HEK293T (cell line): ENCODE data around the gene MPEG1.

Experiments
- CTCF ChIA-PET: fragments of 350-600 bp; formaldehyde crosslinking; extraction: SDS; loops from one replicate; lab custom pipeline; 2021; ENCODE audit warnings: antibody characterized with exemption, inconsistent platforms; lab: Yijun Ruan, JAX
- POLR2A ChIA-PET: fragments of 350-600 bp; formaldehyde crosslinking; extraction: SDS; loops from one replicate; lab custom pipeline; 2020; ENCODE audit warnings: antibody characterized with exemption, inconsistent platforms; lab: Yijun Ruan, JAX
- DNase-seq: peaks from one replicate; pipeline ENCODE4 v3.0.0; 2012; ENCODE audit warnings: mixed read lengths; ENCODE audit errors: extremely low spot score
- ARNT ChIP-seq: fragments of 450-650 bp; IDR thresholded peaks from 2 replicates; pipeline ENCODE4 v1.6.1; 2017; ENCODE audit warnings: mild to moderate bottlenecking
- BHLHE40 ChIP-seq: fragments of 450-650 bp; IDR thresholded peaks from 2 replicates; pipeline ENCODE4 v1.6.1; 2016; ENCODE audit warnings: mild to moderate bottlenecking, moderate library complexity, borderline replicate concordance
- CTBP1 ChIP-seq: fragments of 450-650 bp; IDR thresholded peaks from 2 replicates; pipeline ENCODE4 v1.6.1; 2016; ENCODE audit warnings: borderline replicate concordance
- ELF4 ChIP-seq: fragments of 450-650 bp; IDR thresholded peaks from 2 replicates; pipeline ENCODE4 v1.6.1; 2017; ENCODE audit warnings: antibody characterized with exemption
- FOXA1 ChIP-seq: fragments of 450-650 bp; IDR thresholded peaks from 2 replicates; pipeline ENCODE4 v1.6.1; 2016; ENCODE audit warnings: mild to moderate bottlenecking
- FOXK2 ChIP-seq: fragments of 450-650 bp; IDR thresholded peaks from 2 replicates; pipeline ENCODE4 v1.6.1; 2016; ENCODE audit warnings: mild to moderate bottlenecking
- FOXM1 ChIP-seq: fragments of 450-650 bp; IDR thresholded peaks from 2 replicates; pipeline ENCODE4 v1.6.1; 2017; ENCODE audit warnings: mild to moderate bottlenecking, borderline replicate concordance
- HDGF ChIP-seq: fragments of 450-650 bp; IDR thresholded peaks from 2 replicates; pipeline ENCODE4 v1.6.1; 2017; ENCODE audit warnings: antibody characterized with exemption, borderline replicate concordance
- L3MBTL2 ChIP-seq: fragments of 450-650 bp; conservative IDR thresholded peaks from 2 replicates; pipeline ENCODE4 v1.6.1; 2016; ENCODE audit warnings: mild to moderate bottlenecking
- LEF1 ChIP-seq: fragments of 450-650 bp; IDR thresholded peaks from 2 replicates; pipeline ENCODE4 v1.6.1; 2017; ENCODE audit warnings: mild to moderate bottlenecking, borderline replicate concordance
- NFRKB ChIP-seq: fragments of 450-650 bp; IDR thresholded peaks from 2 replicates; pipeline ENCODE4 v1.6.1; 2016; ENCODE audit warnings: mild to moderate bottlenecking, moderate library complexity
- PKNOX1 ChIP-seq: fragments of 450-650 bp; IDR thresholded peaks from 2 replicates; pipeline ENCODE4 v1.6.1; 2016
- SP1 ChIP-seq: fragments of 450-650 bp; IDR thresholded peaks from 2 replicates; pipeline ENCODE4 v1.6.1; 2017
- SUZ12 ChIP-seq: fragments of 450-650 bp; IDR thresholded peaks from 2 replicates; pipeline ENCODE4 v1.6.1; 2016; ENCODE audit warnings: mild to moderate bottlenecking
- TARDBP ChIP-seq: fragments of 450-650 bp; IDR thresholded peaks from 2 replicates; pipeline ENCODE4 v1.6.1; 2016
- ZNF384 ChIP-seq: fragments of 450-650 bp; IDR thresholded peaks from 2 replicates; pipeline ENCODE4 v1.6.1; 2016

MPEG1 gene

GRCh38 chr11:59208956-59209355 lies 3.8 kb downstream of the MPEG1 start:
- ChIA-PET CTCF (no interaction called here), POLR2A (no interaction called here)
- no peak for TF ChIP-seq SUZ12
- TF ChIP-seq BHLHE40 = no peak
- no peak for DNase-seq

GRCh38 chr11:59207988-59208451 lies 4.7 kb downstream of the MPEG1 start:
- DNase-seq = peak; percentile 42
- CTCF ChIA-PET = no interaction called here
- POLR2A ChIA-PET = no interaction called here
- no peak for TF ChIP-seq SP1
- no peak for TF ChIP-seq ZNF384
- no peak for TF ChIP-seq HDGF
- TF ChIP-seq CTBP1 = no peak
- no peak for TF ChIP-seq ELF4
- no peak for TF ChIP-seq PKNOX1

- POLR2A ChIA-PET = no interaction called here
- no peak for TF ChIP-seq NFRKB
- no peak for TF ChIP-seq CTBP1
- no peak for TF ChIP-seq ZNF384
- no peak for TF ChIP-seq SP1
- TF ChIP-seq PKNOX1 = no peak
- TF ChIP-seq BHLHE40 = no peak
- DNase-seq = peak; percentile 43
- CTCF ChIA-PET = interaction anchor here (0.6 to 1.6 kb wide), 3 partner anchors 20 to 475 kb away, joined by 3 to 4 read pairs (median 3); no protein-coding TSS in a partner anchor
Observed at GRCh38 chr11:59206635-59207034, 6.1 kb downstream of the MPEG1 start.

- CTCF ChIA-PET = interaction anchor here (0.9 to 1.6 kb wide), 2 partner anchors 19 to 476 kb away, joined by 3 to 4 read pairs; no protein-coding TSS in a partner anchor
- TF ChIP-seq FOXK2 (no peak), HDGF (no peak), ELF4 (no peak), NFRKB (no peak), ZNF384 (no peak), FOXM1 (no peak), LEF1 (no peak), CTBP1 (no peak), SP1 (no peak), L3MBTL2 (no peak), FOXA1 (no peak), SUZ12 (no peak), BHLHE40 (no peak), PKNOX1 (no peak), ARNT (no peak), TARDBP (no peak)
- no peak for DNase-seq
- POLR2A ChIA-PET = no interaction called here
Observed at GRCh38 chr11:59205648-59206047, 7.1 kb downstream of the MPEG1 start.

- ChIA-PET CTCF (no interaction called here), POLR2A (no interaction called here)
- TF ChIP-seq ARNT (no peak), L3MBTL2 (no peak), PKNOX1 (no peak)
- no peak for DNase-seq
Observed at GRCh38 chr11:59204746-59205145, 8.0 kb downstream of the MPEG1 start.

GRCh38 chr11:59201353-59201752 lies 11.4 kb downstream of the MPEG1 start:
- CTCF ChIA-PET = interaction anchor here (2.5 kb wide), 1 partner anchor 15 kb away, joined by 6 read pairs; no protein-coding TSS in a partner anchor
- POLR2A ChIA-PET = no interaction called here

GRCh38 chr11:59200423-59200746 lies 12.3 kb downstream of the MPEG1 start:
- no peak for DNase-seq
- TF ChIP-seq ELF4 (no peak), LEF1 (no peak), CTBP1 (no peak), ZNF384 (no peak), NFRKB (no peak), TARDBP (no peak), FOXA1 (no peak), ARNT (no peak), SP1 (no peak), PKNOX1 (no peak), HDGF (no peak), SUZ12 (no peak), L3MBTL2 (no peak), FOXM1 (no peak), BHLHE40 (no peak), FOXK2 (no peak)
- ChIA-PET CTCF (no interaction called here), POLR2A (no interaction called here)

More at GRCh38 chr11:59201353-59201752, 11.4 kb downstream of the MPEG1 start:
- DNase-seq = no peak
- TF ChIP-seq NFRKB (no peak), FOXM1 (no peak), BHLHE40 (no peak), SUZ12 (no peak)
